ENCODE data around the gene DYNLT5. TPM values are rescaled to one million over a fixed set of nuclear protein-coding genes. Genes with fewer than 3 reads are reported as not detected.
"Not testable (repeated sequence)": the region's sequence is repeated elsewhere in the genome, so short reads cannot be mapped to it uniquely, and the experiment has no call there.

DYNLT5 gene
- total RNA-seq, 2 experiments from 2014 or later: not detected

GRCh38 chr1:66730462-66730861, 21.8 kb upstream of the DYNLT5 start:
- DNase-seq: no peak

DNA sequence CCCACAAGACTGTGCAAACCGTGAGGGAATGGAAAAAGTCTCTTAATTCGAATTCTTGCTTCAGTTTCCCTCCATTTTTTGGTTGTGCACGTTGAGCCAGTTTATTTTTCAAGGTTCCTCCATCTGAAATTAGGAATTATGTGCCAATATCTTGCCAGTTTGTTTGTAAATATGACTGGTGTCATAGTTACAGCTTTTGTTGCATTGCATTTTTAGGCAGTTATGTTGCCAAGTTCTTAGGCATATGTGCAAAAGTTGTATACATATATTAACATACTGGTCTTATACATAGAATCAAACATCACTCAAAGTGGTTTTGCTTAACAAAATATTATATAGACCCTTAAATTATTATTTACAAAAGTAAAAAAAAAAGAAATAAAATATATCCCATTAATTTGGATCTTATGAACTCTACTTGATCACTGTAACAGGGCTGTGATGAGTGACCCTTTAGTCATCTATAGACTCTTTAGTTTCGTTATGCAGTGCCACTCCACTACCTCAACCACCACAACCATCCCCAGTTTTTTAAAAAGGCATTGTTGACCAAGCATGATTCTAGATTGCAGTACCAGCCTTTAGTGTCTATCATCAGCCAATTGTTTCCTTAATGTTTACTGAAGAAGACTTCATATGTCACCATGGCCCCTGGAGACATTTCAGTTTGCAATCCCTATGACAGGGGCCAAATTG, 20.9 kb upstream of the DYNLT5 start:
- CTCF ChIA-PET: no interaction called here
- Mint-ChIP-seq H3K9me3 (ENCODE audit: insufficient read depth) (no peaks in the 10 kb centered on the region), H3K27me3 (ENCODE audit: low read depth) (peaks cover 7% of the 10 kb centered on the region), H3K4me3 (no peak overlapping the region), H3K4me1 (ENCODE audit: low read depth) (peaks cover 16% of the 10 kb centered on the region), H3K27ac (no peak overlapping the region), H3K36me3 (ENCODE audit: low read depth) (no peaks in the 10 kb centered on the region)
- no peak for ATAC-seq
- POLR2A ChIA-PET: no interaction called here
- DNase-seq: no peak

More at GRCh38 chr1:66730462-66730861, 21.8 kb upstream of the DYNLT5 start:
- ChIA-PET POLR2A (no interaction called here), CTCF (no interaction called here)
- peaks cover 11% of the 10 kb centered on the region for H3K27me3 Mint-ChIP-seq (ENCODE audit: low read depth)
- H3K4me3 Mint-ChIP-seq: no peak overlapping the region
- H3K9me3 Mint-ChIP-seq (ENCODE audit: insufficient read depth): no peaks in the 10 kb centered on the region
- H3K4me1 Mint-ChIP-seq (ENCODE audit: low read depth): peaks cover 20% of the 10 kb centered on the region
- H3K27ac Mint-ChIP-seq: no peak overlapping the region
- no peaks in the 10 kb centered on the region for H3K36me3 Mint-ChIP-seq (ENCODE audit: low read depth)
- ATAC-seq: no peak

DNA sequence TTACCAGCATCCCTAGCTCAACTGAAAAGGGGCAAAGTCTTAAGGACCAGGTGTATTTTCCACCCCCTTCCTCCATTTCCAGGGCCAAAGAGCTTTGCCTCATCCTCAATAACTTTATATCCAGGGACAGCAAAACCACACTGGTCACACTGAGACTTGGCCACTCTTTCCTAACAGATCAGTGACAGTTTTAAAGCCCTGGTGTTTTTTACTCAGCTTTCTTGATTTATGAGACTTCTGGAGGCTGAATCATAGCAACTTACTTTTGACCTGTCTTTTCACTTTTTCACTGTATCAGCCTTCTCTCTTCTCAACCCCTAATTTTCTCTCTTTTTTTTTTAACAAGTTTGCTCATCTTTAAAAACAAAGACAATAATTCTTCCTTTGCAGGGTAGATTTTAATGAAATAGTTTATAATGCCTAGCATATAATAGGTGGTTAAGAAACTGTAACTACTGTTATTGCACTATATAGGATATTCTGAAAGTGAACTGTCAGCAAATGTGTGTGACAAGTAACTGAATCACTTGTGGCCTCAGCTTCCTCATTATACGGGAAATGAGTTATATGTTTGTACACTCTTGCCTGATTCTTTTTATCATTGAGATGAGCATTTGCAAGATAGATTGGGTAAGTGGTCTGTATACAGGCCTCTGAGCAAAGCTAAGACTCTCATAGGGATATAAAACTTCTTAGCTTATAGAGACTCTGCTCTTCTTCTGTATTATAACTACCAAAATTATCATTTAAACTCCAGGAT, 19.7 kb upstream of the DYNLT5 start:
- no peak for DNase-seq
- H3K27me3 Mint-ChIP-seq (ENCODE audit: low read depth): peaks cover 3% of the 10 kb centered on the region
- H3K36me3 Mint-ChIP-seq (ENCODE audit: low read depth): no peaks in the 10 kb centered on the region
- no peak for ATAC-seq
- peaks cover 16% of the 10 kb centered on the region for H3K4me1 Mint-ChIP-seq (ENCODE audit: low read depth)
- CTCF ChIA-PET: interaction anchor here (1.5 kb wide), 1 partner anchor 490 kb away, joined by 4 read pairs; no protein-coding TSS in a partner anchor
- POLR2A ChIA-PET: no interaction called here
- H3K9me3 Mint-ChIP-seq (ENCODE audit: insufficient read depth): no peaks in the 10 kb centered on the region
- H3K27ac Mint-ChIP-seq: no peak overlapping the region
- H3K4me3 Mint-ChIP-seq: no peak overlapping the region

DNA sequence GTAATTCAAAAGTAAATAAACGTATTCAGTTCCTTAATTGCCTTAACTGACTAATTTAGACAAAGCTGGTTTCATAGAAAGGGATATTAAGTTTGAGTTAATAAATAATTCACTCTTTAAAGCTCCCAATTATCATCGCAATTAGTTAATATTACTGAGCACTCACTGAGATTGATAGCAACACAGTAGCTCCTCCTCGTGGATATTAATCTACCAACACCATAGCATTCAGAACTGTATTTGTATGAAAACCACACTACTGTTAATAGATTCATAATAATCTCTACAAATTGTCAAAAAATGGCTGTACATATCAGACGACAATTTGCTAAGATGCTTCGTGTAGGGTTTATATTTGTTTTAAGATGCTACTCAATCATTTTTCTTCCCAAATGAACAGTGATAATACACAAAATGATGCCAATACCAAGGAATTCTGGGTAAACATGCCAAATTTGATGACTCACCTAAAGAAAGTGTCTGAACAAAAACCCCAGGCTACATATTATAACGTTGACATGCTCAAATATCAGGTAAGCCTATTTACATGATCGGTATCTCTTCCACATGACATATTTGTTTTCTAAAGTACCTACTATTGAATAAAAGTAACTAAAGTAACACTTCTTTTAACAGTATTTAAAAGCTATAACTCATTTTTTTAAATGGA, 18.8 kb upstream of the DYNLT5 start:
- no peaks in the 10 kb centered on the region for H3K9me3 Mint-ChIP-seq (ENCODE audit: insufficient read depth)
- peaks cover 16% of the 10 kb centered on the region for H3K4me1 Mint-ChIP-seq (ENCODE audit: low read depth)
- no peaks in the 10 kb centered on the region for H3K36me3 Mint-ChIP-seq (ENCODE audit: low read depth)
- no peak overlapping the region for H3K27ac Mint-ChIP-seq
- DNase-seq: no peak
- ChIA-PET POLR2A (no interaction called here), CTCF (interaction anchor here (1.1 to 1.5 kb wide), 2 partner anchors 8 to 491 kb away, joined by 3 to 4 read pairs; no protein-coding TSS in a partner anchor)
- ATAC-seq: no peak
- H3K27me3 Mint-ChIP-seq (ENCODE audit: low read depth): no peaks in the 10 kb centered on the region
- no peak overlapping the region for H3K4me3 Mint-ChIP-seq

DNA sequence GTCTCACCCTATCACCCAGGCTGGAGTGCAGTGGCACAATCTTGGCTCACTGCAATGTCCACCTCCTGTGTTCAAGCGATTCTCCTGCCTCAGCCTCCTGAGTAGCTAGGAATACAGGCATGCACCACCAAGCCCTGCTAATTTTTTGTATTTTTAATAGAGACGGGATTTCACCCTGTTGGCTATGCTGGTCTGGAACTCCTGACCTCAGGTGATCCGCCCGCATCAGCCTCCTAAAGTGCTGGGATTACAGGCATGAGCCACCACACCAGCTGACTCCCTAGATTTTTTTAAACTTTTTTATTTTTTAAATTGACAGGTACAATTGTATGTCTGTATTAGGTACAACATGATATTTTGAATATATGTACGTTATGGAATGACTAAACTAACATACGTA, 17.7 kb upstream of the DYNLT5 start:
- H3K27ac Mint-ChIP-seq; H3K27me3 Mint-ChIP-seq (ENCODE audit: low read depth); POLR2A ChIA-PET; H3K4me3 Mint-ChIP-seq; H3K36me3 Mint-ChIP-seq (ENCODE audit: low read depth); ATAC-seq; DNase-seq; H3K9me3 Mint-ChIP-seq (ENCODE audit: insufficient read depth): not testable (repeated sequence)
- CTCF ChIA-PET: interaction anchor here (1.1 kb wide), 1 partner anchor 9 kb away, joined by 3 read pairs; no protein-coding TSS in a partner anchor
- H3K4me1 Mint-ChIP-seq (ENCODE audit: low read depth): peaks cover 11% of the 10 kb centered on the region

DNA sequence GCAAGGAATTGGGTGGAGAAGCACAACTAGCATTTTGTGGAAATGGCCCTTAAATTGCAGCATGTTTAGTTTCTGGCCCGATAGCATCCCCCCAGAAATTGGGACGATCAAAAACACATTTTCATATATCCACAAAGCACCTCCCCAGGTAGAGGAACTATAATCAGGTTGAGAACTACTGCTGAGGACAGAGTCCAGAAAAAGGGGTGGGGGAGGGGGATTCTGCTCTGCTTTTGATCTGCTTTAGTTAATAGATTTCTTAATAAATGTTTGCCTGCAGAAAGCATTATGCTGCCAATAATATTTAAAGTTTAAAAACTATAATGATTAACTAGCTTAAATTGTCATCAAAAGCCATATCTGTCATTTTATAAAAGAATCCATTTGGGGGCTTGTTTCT, 14.4 kb upstream of the DYNLT5 start:
- H3K27ac Mint-ChIP-seq: no peak overlapping the region
- ATAC-seq (no peak), DNase-seq (no peak)
- CTCF ChIA-PET: interaction anchor here (2.0 to 2.8 kb wide), 3 partner anchors 9 to 412 kb away, joined by 4 to 13 read pairs (median 6); no protein-coding TSS in a partner anchor
- H3K27me3 Mint-ChIP-seq (ENCODE audit: low read depth): no peaks in the 10 kb centered on the region
- no peaks in the 10 kb centered on the region for H3K36me3 Mint-ChIP-seq (ENCODE audit: low read depth)
- no peak overlapping the region for H3K4me3 Mint-ChIP-seq
- POLR2A ChIA-PET: no interaction called here
- no peaks in the 10 kb centered on the region for H3K9me3 Mint-ChIP-seq (ENCODE audit: insufficient read depth)
- H3K4me1 Mint-ChIP-seq (ENCODE audit: low read depth): peaks cover 11% of the 10 kb centered on the region

GRCh38 chr1:66739401-66740157, 12.7 kb upstream of the DYNLT5 start:
- Mint-ChIP-seq H3K4me1 (ENCODE audit: low read depth) (peaks cover 9% of the 10 kb centered on the region), H3K4me3 (no peak overlapping the region), H3K27ac (peak overlapping the region; percentile 26), H3K36me3 (ENCODE audit: low read depth) (no peaks in the 10 kb centered on the region), H3K27me3 (ENCODE audit: low read depth) (peaks cover 4% of the 10 kb centered on the region), H3K9me3 (ENCODE audit: insufficient read depth) (no peaks in the 10 kb centered on the region)
- DNase-seq (no peak), ATAC-seq (no peak)
- ChIA-PET CTCF (interaction anchor here (2.0 to 2.8 kb wide), 4 partner anchors 10 to 410 kb away, joined by 4 to 13 read pairs (median 6); no protein-coding TSS in a partner anchor), POLR2A (interaction anchor here (1.2 kb wide), 1 partner anchor 30 kb away, joined by 4 read pairs; no protein-coding TSS in a partner anchor)

- peaks cover 2% of the 10 kb centered on the region for H3K4me1 Mint-ChIP-seq (ENCODE audit: low read depth)
- no peak overlapping the region for H3K4me3 Mint-ChIP-seq
- DNase-seq (no peak), ATAC-seq (no peak)
- H3K27me3 Mint-ChIP-seq (ENCODE audit: low read depth): peaks cover 27% of the 10 kb centered on the region
- CTCF ChIA-PET: interaction anchor here (1.0 kb wide), 1 partner anchor 19 kb away, joined by 4 read pairs; no protein-coding TSS in a partner anchor
- POLR2A ChIA-PET: no interaction called here
- no peaks in the 10 kb centered on the region for H3K9me3 Mint-ChIP-seq (ENCODE audit: insufficient read depth)
- no peaks in the 10 kb centered on the region for H3K36me3 Mint-ChIP-seq (ENCODE audit: low read depth)
- no peak overlapping the region for H3K27ac Mint-ChIP-seq
Observed at GRCh38 chr1:66745451-66745850, 6.8 kb upstream of the DYNLT5 start.

DNA sequence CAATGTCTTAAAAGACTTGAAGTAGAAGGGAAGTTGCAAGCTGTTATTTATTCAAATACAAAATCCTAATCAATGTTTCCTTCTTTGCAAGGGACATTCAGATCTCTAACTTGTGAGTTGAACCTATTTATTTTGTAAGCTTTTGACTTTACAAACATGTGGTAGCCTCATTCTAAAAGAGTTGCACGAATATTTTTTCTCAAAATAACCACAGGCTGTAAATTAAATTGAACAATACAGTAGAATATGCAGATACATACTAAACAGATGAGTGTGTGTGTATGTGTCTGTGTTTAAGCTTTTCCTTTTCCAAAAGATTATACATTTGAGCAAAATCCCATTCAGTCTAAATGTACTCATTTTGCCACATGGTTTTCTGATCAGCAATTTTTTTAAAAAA, 4.8 kb upstream of the DYNLT5 start:
- Mint-ChIP-seq H3K27ac (no peak overlapping the region), H3K4me3 (no peak overlapping the region), H3K9me3 (ENCODE audit: insufficient read depth) (no peaks in the 10 kb centered on the region), H3K36me3 (ENCODE audit: low read depth) (no peaks in the 10 kb centered on the region), H3K4me1 (ENCODE audit: low read depth) (peaks cover 10% of the 10 kb centered on the region), H3K27me3 (ENCODE audit: low read depth) (peaks cover 40% of the 10 kb centered on the region)
- ChIA-PET CTCF (no interaction called here), POLR2A (no interaction called here)
- ATAC-seq (no peak), DNase-seq (no peak)

DNA sequence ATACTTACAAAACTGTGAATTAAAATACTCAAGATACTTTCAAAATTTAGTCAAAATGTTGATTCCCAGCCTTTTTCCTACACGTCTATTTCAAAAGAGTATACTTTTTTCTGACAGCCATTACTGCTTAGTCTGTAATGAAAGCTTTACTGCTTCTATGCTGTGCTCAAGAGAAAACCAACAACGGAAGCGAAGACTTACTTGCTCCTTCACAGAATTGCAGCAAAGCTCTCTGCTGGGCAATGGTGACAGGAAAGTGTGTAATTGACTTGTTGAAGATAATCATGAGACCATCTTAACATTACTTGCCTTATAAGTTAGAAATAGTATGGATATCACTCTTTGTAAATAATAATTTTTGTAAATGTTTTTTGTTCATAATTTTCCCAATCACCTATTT, 1.7 kb upstream of the DYNLT5 start:
- CTCF ChIA-PET: interaction anchor here (1.0 to 1.9 kb wide), 2 partner anchors 14 to 25 kb away, joined by 4 to 5 read pairs; no protein-coding TSS in a partner anchor

GRCh38 chr1:66751160-66751559, 1.1 kb upstream of the DYNLT5 start:
- H3K27me3 Mint-ChIP-seq (ENCODE audit: low read depth): peaks cover 39% of the 10 kb centered on the region
- CTCF ChIA-PET: interaction anchor here (1.9 kb wide), 1 partner anchor 13 kb away, joined by 5 read pairs; no protein-coding TSS in a partner anchor
- ATAC-seq (no peak), DNase-seq (no peak)
- POLR2A ChIA-PET: no interaction called here
- peaks cover 13% of the 10 kb centered on the region for H3K4me1 Mint-ChIP-seq (ENCODE audit: low read depth)
- H3K27ac Mint-ChIP-seq: no peak overlapping the region
- H3K36me3 Mint-ChIP-seq (ENCODE audit: low read depth): no peaks in the 10 kb centered on the region
- H3K9me3 Mint-ChIP-seq (ENCODE audit: insufficient read depth): no peaks in the 10 kb centered on the region
- H3K4me3 Mint-ChIP-seq: no peak overlapping the region

More for the DNA sequence above, 1.7 kb upstream of the DYNLT5 start:
- no peak overlapping the region for H3K4me3 Mint-ChIP-seq
- H3K36me3 Mint-ChIP-seq (ENCODE audit: low read depth): no peaks in the 10 kb centered on the region
- peaks cover 39% of the 10 kb centered on the region for H3K27me3 Mint-ChIP-seq (ENCODE audit: low read depth)
- DNase-seq (no peak), ATAC-seq (no peak)
- POLR2A ChIA-PET: no interaction called here
- H3K27ac Mint-ChIP-seq: no peak overlapping the region
- no peaks in the 10 kb centered on the region for H3K9me3 Mint-ChIP-seq (ENCODE audit: insufficient read depth)
- peaks cover 13% of the 10 kb centered on the region for H3K4me1 Mint-ChIP-seq (ENCODE audit: low read depth)
